ENCODE results near the gene ASRGL1. TPM values are rescaled to one million over a fixed set of nuclear protein-coding genes. Genes with fewer than 3 reads are reported as not detected.

The ASRGL1 gene
- total RNA-seq, 3 donors from 2014 or later (not counting 1 experiment from before 2014, with no cell fraction given) = 1.9 to 9.7 (median 3.4) TPM

DNA sequence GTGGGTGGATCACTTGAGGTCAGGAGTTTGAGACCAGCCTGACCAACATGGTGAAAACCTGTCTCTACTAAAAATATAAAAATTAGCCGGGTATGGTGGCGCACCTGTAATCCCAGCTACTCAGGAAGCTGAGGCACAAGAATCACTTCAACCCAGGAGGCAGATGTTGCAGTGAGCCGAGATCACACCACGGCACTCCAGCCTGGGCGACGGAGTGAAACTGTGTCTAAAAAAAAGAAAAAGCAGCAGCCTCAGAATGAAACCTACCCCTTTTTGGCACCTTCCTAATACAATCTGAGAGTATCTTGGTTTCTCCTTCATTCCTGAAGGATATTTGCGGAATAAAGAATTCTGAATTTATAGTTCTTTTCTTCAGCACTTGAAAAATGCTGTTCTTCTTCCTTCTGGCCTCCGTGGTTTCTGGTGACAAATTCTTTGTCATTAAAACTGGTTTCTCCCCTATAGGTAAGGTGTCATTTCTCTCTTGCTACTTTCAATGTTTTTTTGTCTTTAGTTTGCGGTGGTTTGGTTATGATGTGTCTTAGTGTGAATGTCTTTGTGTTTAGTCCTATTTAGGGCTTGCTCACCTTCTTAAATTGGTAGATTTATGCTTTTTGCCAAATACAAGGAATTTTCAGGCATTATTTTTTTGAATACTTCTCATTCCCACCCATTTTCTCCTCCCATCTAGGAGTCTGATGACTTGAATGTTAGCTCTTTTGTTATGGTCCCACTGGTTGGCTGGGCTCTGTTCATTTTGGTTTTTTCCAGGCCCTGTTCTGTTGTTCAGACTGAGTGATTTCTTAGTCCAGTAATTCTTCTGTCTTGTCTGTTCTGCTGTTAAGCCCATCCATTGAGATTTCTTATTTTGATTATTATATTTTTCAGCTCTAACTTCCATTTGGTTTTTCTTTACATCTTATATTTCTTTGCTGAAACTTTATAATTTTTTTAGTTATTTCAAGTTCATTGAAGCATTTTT, 15.4 kb downstream of the ASRGL1 start:
- DNase-seq = no peak
- Mint-ChIP-seq H3K27ac (peak overlapping the region; percentile 8 to 17), H3K36me3 (no peaks in the 10 kb centered on the region), H3K4me3 (peak overlapping the region; percentile 10), H3K4me1 (peaks cover 0 to 9% of the 10 kb centered on the region in 2 donors), H3K27me3 (ENCODE audit: low read depth in 2 of 2) (peaks cover 0 to 2% of the 10 kb centered on the region in 2 donors), H3K9me3 (no peaks in the 10 kb centered on the region)
- H3K4me3 ChIP-seq (ENCODE audit: low read length) = no peak overlapping the region
- H3K9me3 ChIP-seq (ENCODE audit: control insufficient read depth, insufficient read depth, low read length) = no peaks in the 10 kb centered on the region
- TF ChIP-seq, protein P1, sequence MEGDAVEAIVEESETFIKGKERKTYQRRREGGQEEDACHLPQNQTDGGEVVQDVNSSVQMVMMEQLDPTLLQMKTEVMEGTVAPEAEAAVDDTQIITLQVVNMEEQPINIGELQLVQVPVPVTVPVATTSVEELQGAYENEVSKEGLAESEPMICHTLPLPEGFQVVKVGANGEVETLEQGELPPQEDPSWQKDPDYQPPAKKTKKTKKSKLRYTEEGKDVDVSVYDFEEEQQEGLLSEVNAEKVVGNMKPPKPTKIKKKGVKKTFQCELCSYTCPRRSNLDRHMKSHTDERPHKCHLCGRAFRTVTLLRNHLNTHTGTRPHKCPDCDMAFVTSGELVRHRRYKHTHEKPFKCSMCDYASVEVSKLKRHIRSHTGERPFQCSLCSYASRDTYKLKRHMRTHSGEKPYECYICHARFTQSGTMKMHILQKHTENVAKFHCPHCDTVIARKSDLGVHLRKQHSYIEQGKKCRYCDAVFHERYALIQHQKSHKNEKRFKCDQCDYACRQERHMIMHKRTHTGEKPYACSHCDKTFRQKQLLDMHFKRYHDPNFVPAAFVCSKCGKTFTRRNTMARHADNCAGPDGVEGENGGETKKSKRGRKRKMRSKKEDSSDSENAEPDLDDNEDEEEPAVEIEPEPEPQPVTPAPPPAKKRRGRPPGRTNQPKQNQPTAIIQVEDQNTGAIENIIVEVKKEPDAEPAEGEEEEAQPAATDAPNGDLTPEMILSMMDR (IDR thresholded peaks at IDR 0.05) = no peak
- peak; percentile 42 to 84 (median 57) for ATAC-seq
- peaks cover 9% of the 10 kb centered on the region for H3K4me1 ChIP-seq (ENCODE audit: control insufficient read depth, insufficient read depth, low read length)
- intact Hi-C loops (cut with micrococcal nuclease) = no loop called here
- 52% methylated on average over 8 of the region's 9 CpGs for whole genome bisulfite sequencing (ENCODE audit: insufficient coverage)
- H3K27ac ChIP-seq (ENCODE audit: low read length) = no peak overlapping the region
- H3K27me3 ChIP-seq (ENCODE audit: control insufficient read depth, insufficient read depth, low read length) = no peaks in the 10 kb centered on the region
- H3K36me3 ChIP-seq (ENCODE audit: control insufficient read depth, insufficient read depth, low read length) = no peaks in the 10 kb centered on the region

DNA sequence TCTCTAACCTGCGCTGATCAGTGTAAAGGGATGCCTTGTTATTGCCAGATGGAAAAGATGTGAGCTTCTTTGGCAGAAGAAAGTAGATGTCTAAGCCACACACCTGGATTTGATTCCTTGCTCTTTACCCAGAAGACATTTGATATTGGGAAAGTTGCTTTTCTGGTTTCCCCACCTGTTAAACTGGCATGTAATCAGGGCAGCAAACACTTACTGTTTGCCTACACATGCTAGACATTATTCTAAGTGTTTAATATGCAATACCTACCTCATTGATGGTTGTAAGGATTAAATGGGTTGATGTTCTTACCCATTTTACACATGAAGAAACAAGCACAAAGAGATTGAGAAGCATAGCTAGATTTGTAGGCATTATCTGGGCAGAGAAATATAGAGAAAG, 16.6 kb downstream of the ASRGL1 start:
- Histone ChIP-seq H3K4me1 (ENCODE audit: control insufficient read depth, insufficient read depth, low read length) (peaks cover 9% of the 10 kb centered on the region), H3K9me3 (ENCODE audit: control insufficient read depth, insufficient read depth, low read length) (no peaks in the 10 kb centered on the region), H3K27ac (ENCODE audit: low read length) (no peak overlapping the region), H3K4me3 (ENCODE audit: low read length) (no peak overlapping the region), H3K27me3 (ENCODE audit: control insufficient read depth, insufficient read depth, low read length) (no peaks in the 10 kb centered on the region), H3K36me3 (ENCODE audit: control insufficient read depth, insufficient read depth, low read length) (no peaks in the 10 kb centered on the region)
- no peak for DNase-seq
- peak overlapping the region in 1 of 2 donors; percentile 8 for H3K27ac Mint-ChIP-seq
- H3K9me3 Mint-ChIP-seq = no peaks in the 10 kb centered on the region
- H3K36me3 Mint-ChIP-seq = no peaks in the 10 kb centered on the region
- intact Hi-C loops (cut with micrococcal nuclease) = no loop called here
- TF ChIP-seq, protein P1 (IDR thresholded peaks at IDR 0.05) = no peak
- H3K27me3 Mint-ChIP-seq (ENCODE audit: low read depth in 2 of 2) = no peaks in the 10 kb centered on the region
- H3K4me3 Mint-ChIP-seq = no peak overlapping the region
- no peak for ATAC-seq
- H3K4me1 Mint-ChIP-seq = peaks cover 0 to 9% of the 10 kb centered on the region in 2 donors
- 100% methylated on average over 1 of the region's 1 CpG for WGBS (ENCODE audit: insufficient coverage)

DNA sequence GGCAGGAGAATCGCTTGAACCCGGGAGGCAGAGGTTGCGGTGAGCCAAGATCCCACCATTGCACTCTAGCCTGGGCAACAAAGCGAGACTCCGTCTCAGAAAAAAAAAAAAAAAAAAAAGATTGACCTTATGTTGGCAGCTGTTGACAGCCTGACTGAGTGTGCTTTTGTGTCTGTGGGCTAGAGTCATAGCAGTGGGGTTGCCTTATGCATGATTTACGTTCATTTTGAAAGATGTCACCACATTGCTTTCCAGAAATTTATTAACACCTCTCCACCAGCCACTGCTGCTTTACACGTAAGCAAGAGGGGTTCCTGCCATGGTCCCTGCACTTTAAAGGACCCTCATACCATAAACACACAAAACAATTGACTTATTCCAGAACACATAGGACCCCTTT, 21.0 kb downstream of the ASRGL1 start:
- H3K4me3 Mint-ChIP-seq = no peak overlapping the region
- Histone ChIP-seq H3K27me3 (ENCODE audit: control insufficient read depth, insufficient read depth, low read length) (no peaks in the 10 kb centered on the region), H3K9me3 (ENCODE audit: control insufficient read depth, insufficient read depth, low read length) (no peaks in the 10 kb centered on the region), H3K4me1 (ENCODE audit: control insufficient read depth, insufficient read depth, low read length) (peaks cover 2% of the 10 kb centered on the region), H3K4me3 (ENCODE audit: low read length) (no peak overlapping the region), H3K36me3 (ENCODE audit: control insufficient read depth, insufficient read depth, low read length) (no peaks in the 10 kb centered on the region), H3K27ac (ENCODE audit: low read length) (no peak overlapping the region)
- H3K27me3 Mint-ChIP-seq (ENCODE audit: low read depth in 2 of 2) = no peaks in the 10 kb centered on the region
- ATAC-seq = no peak
- 95% methylated on average over 7 of the region's 7 CpGs for WGBS (ENCODE audit: insufficient coverage)
- no peaks in the 10 kb centered on the region for H3K4me1 Mint-ChIP-seq
- DNase-seq = no peak
- no peak overlapping the region for H3K27ac Mint-ChIP-seq
- H3K36me3 Mint-ChIP-seq = no peaks in the 10 kb centered on the region
- TF ChIP-seq, protein P1 (IDR thresholded peaks at IDR 0.05) = no peak
- H3K9me3 Mint-ChIP-seq = no peaks in the 10 kb centered on the region
- intact Hi-C loops (cut with micrococcal nuclease) = no loop called here
